HG02642 (cell line): ENCODE data around the gene CLDN19.
"Not testable (repeated sequence)": the region's sequence is repeated elsewhere in the genome, so short reads cannot be mapped to it uniquely, and the experiment has no call there.

Experiments used
- ATAC-seq: cut with Tn5 transposase; IDR thresholded peaks from one replicate; pipeline ENCODE4 v1.9.1; 2021; ENCODE audit warnings: mild to moderate bottlenecking; ENCODE audit not compliant: unreplicated experiment, poor library complexity

Gene CLDN19

DNA sequence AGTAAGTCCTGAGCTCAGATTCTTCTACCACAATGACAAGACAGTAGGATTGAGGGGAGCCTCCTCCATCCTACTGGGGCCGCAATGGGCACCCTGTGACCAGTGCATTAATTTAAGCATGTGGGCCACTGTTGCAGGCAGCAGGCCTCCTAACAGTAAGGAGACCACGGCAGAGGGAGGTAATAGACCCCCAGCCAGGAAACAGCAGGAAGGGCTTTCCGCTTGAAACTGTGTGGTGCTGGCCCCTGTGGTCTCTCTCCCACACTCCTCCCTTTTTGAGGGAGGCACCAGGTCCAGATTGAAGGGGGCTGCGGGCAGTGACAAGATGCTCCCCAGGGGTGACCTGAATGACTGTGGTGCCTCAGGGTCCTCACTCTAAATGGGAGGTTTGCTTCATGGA is 1.7 kb upstream of the CLDN19 start:
- ATAC-seq = no peak

DNA sequence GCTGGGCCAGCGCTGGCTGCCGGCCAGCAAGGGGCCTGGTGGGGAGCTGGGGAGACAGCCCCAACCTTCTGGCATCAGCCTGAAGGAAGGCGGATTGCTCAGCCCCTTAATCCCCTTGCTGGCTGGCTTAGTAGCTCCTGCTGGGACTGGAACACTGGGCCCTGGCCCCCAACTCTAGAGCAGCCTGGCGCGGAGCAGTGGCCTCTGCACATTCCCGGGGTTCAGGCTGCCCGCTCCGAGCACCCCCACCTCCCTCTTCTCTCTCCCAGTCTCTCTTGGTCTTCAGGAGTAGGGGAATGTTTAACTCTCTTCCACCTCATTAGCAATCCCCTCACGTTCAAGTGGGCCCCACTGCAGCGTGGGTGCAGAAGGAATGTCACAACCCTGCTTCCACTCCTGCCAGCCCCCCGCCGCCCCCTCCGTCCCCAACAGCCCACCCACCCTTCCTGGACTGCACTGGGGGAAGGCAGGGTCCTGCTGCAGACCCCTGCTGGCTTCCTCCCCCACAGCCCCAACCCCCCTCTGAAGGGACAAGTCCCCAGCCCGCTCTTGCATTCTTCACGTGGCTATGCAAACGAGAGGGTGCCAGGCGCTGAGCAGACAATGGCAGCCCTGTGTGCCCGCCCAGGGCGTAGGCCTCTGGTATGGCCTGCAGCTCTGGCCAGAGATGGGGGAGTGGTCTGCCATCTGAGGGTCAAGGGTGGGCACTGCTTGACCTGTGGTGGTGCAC is 980 bp upstream of the CLDN19 start:
- no peak for ATAC-seq

DNA sequence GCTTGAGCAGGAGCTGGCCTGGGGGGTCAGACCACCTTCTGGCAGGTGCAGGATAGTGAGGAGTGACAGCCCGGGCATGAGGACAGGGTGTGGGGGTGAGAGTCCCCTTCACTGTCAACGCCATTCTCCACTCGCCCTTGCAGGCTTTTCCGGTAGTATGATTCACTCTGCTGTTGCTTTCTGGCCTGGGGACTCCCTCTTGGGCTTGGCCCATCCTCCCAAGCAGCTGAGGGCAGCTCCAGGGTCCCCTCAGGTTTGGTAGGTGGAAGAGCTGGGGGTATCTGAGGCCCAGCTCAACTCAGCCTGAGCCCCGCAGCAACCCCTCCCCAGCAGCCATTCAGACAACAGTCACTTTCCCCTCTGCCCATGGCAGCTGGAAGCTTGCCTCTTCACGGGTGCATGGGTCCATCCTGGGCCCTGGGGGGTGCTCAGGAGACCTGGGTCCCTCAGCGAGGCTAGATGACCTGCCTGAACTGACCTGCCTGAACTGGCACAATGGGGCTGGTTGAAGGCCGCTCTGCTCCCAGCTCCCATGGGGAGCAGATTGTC is 1.3 kb downstream of the CLDN19 start:
- ATAC-seq = no peak

DNA sequence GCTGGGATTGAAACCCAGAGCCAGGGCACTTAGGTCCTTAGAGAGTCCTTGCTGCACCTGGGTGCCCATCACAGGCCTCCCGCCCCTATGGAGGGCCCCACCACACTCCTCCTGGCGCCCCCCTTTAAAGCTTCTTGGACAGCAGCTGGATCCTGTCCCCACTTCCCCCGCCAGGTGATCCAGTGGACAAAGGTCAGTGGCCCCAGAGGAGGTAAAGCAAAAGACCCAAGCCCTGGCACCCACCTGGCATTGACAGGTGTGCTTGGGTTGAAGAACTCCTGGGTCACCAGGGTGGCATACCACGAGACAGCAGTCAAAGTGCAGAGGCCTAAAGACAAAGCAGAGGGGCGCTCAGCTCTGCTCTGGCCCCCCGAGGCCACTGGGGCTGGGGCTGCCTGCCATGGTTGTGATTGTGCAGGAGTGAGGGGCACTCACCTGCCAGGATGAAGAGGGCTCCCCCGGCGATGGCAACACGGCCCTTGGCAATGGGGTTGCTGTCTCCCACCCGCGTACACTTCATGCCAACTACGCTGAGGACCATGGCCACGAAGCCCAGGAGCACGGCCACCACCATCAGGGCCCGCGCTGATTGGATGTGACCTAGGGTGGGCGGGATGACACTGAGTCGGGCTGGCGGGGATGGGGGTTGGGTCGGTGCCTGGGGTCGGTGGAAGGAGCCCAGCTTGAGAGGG is 1.9 kb downstream of the CLDN19 start:
- ATAC-seq = no peak

DNA sequence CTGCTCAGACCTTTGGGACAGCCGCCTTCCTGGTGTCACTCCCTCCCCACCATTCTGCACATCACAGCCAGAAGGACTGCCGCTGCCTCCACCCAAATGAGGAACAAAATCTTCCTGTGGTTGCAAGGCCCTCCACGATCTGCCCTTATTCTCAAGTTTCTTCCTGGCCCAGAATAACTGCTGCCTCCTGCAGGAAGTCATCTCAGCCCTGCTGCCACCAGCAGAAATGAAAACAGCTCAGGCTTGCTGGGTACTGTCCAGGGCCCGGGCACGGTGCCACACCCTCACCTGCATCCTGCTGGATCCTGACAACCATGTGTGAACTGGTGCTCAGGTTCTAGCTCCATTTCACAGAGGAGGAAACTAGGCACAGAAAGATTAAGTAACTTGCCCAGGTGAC is 2.8 kb downstream of the CLDN19 start:
- ATAC-seq = no peak

DNA sequence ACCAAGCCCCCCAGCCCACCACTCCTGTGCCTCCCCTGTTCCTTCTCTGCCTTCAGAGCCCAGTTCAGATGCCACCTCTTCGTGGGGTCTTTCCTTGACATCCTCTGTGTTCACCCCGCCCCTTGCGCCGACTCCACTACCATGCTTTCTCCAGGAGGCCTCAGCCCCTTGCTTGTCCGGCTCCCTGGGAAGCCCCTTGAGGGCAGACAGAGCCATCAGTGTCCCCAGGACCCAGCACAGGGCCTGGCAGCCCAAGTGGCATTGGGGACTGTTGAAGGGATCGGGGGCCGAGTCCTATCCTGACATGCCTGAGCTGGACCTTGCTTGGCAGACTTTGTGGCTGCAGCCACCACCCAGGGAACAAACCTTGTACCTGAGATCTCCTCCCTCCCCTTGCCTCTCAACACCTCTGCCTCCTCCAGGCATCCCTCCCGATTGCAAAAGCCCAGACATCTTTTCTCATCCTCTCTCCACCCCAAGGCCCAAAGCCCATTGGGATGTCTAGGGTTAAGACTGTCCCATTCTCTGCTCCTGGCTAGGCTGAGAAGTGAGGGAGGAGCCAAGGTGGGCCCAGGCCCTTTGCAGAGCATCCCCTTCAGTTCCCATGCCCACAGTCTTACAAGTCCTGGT is 3.4 kb downstream of the CLDN19 start:
- no peak for ATAC-seq

DNA sequence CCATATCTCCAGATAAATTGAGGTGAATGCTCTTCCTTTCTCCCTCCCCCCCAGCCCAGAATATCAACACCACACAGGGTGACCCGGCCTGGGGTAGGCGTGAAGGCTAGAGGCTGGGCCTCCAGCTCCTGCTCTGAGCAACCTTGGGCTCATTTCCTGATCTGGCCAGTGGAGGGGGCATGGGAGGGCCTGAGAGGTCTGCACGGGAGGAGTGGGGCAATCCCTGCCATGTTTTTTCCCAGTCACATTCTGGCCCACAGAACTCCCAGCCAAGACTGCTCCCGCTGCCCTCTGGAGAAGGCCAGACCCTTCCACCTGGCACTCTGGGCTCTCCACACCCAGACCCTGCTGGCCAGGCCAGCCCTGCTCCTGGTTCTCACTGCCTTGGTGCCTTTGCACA is 3.9 kb downstream of the CLDN19 start:
- ATAC-seq = no peak

DNA sequence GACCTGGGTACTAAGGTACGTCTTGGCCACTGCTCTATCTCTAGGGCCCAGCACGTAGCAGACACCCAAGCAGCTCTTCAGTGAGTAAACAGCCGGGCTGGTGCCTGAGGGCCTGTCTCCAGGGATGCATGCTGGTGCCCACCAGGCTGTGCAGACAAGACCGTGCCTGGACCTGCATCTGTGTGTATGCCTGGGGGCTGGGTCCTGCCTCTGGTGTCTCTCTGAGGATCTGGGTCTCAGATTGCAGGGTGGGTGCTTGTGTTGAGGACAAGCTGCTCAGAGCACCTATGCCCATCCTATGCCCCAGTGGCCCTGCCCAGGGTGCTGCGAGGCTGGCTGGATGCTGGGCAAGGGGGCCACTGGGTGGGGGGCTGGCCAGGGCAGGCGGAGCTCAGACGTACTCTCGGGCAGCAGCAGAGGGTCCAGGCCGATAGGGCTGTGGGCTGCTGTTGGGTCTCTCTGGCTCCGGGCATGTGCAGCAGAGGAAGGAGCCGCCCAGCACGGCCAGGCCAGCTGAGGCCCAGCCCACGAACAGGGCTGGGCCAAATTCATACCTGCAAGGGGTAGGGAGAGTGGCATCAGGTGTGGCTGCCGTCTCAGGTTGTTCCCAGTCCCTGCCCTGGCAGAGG is 4.4 kb downstream of the CLDN19 start:
- ATAC-seq = no peak

DNA sequence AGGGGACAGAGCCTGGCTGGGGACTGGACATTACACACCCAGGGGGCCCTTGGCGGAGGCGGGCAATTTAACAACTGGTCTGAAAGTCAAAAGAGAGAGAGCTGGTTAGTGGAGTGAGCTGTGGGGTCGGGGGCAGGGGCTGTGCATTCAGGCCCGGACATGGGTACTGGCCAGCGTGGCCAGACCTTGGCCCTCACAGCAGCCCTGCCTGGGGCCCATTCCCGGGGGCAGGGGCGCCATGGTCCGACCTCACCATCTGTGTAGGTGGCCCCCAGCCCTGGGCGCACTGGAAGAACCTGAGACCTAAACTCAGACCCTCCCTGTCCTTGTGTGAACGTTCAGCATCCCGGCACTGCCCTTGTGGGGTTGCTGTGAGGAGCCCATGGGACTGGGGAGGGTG is 5.0 kb downstream of the CLDN19 start:
- no peak for ATAC-seq

DNA sequence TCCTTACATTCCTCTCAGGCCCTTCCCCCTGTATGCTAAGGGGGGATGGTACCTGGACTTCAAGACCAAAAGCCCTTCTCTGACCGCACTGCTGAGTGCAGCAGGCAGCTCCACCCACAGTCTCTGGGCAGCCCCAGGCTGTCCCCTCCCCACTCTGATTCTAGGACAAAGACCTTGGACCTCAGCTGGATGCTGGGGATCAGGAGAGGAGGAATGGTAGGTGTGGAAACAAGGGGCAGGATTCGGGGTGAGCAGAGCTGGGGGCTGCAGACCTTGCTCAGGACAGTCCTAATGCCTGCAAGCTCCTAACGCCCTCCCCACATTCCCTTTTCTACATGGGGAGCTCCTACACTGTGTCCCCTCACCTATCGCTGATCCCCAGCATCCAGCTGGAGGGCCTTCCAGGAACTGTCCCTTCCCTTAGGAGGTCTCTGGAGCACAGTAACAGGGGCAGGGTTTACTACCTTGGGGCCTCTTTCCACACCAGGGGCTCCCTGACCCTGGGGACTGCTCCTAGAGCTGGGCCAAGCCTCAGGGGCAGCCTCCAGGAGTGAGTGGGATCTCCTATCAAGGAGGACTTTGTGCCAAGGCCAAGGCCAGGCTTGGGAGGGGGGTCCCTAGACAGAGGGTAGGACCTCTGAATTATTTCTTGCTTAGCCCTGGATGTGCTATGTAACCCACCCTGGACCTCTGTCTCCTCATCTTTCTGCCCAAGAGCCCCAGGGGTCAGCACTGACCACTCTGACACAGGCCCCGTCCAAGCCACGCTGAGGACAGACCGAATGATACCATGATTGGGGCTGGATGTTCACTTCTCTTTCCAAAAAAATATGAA is 5.6 kb downstream of the CLDN19 start:
- no peak for ATAC-seq

DNA sequence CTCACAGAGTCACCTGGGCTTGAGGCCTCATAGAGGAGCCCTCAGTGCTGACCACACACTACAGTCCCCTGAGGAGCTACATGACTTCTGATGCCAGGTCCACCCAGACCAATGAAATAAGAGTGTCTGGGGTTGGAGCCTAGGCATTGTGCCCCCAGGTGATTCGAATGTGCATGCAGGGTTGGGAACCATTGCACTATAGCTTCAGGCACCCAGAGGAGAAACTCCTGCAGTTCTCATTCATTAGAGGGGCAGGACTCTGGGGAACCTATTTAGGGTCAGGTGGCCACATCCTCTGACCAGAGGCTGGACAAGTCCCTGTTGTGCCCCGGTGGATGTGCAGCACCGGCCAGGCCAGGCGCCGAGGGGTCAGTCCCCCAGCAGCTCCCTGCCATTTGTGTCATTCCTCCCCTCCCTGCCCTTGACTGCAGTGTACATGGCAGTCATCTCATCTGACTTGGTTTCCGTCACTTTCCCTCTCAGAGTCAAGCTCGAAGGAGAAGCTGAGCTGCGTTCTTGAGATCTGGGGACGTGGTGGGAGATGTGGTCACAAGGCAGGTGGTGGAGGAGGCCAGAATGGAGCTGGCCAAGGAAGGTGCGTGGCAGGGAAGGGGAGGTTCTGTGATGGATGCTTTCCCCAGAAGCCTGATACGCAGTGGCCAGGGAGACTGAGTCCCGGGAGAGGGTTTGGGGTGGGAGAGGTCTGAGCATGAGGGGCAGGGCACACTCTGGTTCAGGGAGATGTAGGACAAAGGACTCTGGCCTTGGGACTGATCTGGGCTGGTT is 6.4 kb downstream of the CLDN19 start:
- ATAC-seq = no peak

DNA sequence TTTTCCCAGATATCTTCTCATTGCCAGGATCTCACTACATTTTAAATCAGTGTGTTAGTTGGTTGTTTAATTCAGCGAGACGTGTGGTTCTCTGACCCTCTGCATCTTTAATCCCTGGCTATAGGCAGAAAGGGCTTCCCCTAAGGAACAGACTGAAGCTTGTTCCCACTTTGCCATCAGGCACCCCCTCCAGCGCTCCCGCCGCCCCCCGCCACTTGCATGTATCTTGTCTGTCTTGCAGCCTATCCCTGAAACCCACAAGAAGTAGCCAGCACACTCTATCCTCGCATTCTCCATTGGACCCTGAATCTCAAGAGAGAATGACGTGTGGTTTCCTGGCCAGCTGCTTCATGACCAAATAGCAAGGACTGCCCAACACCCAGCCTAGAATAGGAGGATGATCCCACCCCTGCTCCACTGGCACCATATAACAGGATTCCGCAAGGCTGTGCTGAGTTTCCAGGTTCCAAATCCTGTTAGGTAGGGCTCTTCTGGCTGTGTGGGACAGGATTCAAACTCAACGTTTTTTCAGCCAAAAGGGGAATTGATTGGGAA is 7.8 kb downstream of the CLDN19 start:
- ATAC-seq = no peak

DNA sequence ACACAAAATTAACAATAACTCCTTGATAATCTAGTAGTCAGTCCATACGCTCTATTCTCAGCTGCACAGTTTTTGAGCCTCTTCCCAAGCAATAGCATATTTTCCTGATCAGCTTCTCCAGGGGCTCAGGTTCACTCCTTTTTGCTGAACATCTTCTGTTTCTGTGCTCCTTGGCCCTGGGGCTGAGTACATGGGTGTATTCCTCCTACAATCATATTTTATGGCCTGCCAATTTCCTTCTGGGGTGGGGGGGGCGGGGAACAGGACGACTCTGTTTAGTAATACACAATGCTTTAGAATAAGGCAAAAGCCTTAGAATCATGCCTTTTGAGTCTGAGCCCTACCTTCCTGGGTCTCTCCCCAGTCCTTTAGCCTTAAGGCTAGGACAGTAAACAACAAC is 8.5 kb downstream of the CLDN19 start:
- ATAC-seq = no peak

DNA sequence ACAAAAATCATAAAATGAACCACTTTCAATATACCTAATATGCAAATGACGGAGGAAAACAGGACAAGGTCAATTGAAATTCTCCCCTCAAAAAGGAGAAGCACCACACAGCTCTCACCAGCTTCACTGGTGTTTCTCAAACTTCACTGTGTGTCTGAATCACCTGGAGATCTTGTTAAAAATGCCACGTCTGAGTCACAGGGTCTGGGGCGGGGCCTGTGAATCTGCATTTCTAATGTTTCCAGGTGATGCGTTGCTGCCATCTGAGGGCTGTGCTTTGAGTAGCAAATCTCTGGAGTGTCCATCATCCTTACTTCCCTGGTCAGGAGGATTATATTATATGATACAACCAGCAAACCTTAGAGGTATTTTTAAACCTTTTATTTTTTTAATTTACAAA is 9.0 kb downstream of the CLDN19 start:
- ATAC-seq = no peak

DNA sequence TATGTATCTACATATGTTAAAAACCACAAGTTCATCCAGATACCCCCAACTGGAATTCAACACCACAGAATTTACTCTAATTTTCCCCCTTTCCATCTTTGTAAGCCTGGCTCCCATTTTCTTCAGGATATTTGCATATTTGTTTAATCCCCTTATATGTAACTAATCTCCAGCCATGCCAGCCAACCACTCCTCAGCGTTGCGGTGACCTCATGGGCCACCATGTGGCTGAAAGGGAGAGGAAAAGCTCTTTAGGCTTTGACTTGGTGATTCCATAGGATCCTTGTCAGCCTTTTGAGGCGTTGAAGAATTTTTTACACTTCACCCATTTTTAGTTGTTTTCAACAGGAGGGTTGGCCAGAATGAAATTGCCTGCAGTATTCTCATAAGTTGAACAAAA is 10.0 kb downstream of the CLDN19 start:
- no peak for ATAC-seq

DNA sequence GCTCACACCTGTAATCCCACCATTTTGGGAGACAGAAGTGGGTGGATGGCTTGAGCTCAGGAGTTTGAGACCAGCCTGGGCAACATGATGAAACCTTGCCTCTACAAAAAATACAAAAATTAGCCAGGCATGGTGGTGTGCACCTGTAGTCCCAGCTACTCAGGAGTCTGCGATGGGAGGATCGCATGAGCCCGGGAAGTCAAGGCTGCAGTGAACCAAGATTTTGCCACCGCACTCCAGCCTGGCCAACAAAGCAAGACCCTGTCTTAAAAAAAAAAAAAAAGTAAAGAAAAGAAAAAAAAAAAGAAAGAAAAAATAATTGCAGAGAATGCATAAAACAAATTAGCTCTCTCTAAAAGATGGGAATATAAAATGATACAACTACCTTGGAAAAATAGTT is 14.2 kb downstream of the CLDN19 start:
- not testable (repeated sequence) for ATAC-seq

DNA sequence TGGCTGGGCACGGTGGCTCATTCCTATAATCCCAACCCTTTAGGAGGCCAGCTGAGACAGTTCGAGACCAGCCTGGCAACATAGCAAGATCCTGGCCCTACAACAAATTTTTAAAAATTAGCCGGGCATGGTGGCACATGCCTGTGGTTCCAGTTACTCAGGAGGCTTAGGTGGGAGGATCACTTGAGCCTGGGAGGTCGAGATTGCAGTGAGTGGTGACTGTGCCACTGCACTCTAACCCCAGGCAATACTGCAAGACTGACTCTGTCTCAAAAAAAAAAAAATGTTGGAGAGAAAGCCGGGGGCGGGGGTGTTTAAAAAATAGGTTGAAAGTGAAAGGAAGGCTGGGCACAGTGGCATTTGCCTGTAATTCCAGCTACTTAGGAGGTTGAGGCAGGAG is 16.5 kb downstream of the CLDN19 start:
- ATAC-seq = no peak

DNA sequence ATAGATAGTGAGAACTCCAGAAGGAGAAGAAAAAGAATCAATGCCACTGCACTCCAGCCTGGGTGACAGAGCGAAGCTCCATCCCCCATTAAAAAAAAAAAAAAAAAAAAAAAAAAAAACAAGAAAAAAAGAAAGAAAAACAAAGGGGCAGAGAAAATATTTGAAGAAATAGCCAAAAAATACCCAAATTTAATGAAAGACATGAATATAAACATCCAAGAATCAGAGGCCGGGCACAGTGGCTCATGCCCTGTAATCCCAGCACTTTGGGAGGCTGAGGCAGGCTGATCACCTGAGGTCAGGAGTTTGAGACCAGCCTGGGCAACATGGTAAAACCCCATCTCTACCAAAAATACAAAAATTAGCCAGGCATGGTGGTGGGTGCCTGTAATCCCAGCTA is 17.6 kb downstream of the CLDN19 start:
- not testable (repeated sequence) for ATAC-seq

DNA sequence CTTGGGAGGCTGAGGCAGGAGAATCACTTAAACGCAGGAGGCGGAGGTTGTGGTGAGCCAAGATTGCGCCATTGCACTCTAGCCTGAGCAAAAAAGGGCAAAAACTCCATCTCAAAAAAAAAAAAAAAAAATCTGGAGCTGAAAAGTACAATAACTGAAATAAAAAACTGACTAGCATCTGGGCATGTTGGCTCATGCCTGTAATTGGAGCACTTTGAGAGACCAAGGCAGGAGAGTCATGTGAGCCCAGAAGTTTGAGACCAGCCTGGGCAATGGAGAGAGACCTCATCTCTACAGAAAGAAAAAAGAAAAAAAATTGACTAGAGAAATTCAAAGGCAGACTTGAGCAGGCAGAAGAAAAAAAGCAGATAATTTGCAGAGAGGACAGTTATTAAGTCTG is 18.1 kb downstream of the CLDN19 start:
- no peak for ATAC-seq
